Mesenchymal stem cell (in vitro differentiated cells and primary cell): ENCODE measurements around the gene HOXC13.
A peak's percentile ranks its signal among the peaks of the same experiment; 100 is the strongest.

Experiments used
- DNase-seq: peaks from one replicate; pipeline ENCODE4 v3.0.0-alpha.2; 2013
- H2AFZ ChIP-seq: one replicate; pipeline ENCODE4 v1.6.1; 2013; ENCODE audit warnings: low read depth, mild to moderate bottlenecking, control low read depth, inconsistent platforms, low read length, moderate library complexity
- H2AK5ac ChIP-seq: 2 replicates; pipeline ENCODE4 v1.6.1; 2013; ENCODE audit warnings: low read length, moderate library complexity, mild to moderate bottlenecking, inconsistent platforms; ENCODE audit not compliant: severe bottlenecking
- H2BK120ac ChIP-seq: one replicate; pipeline ENCODE4 v1.6.1; 2013; ENCODE audit warnings: low read depth, mild to moderate bottlenecking, inconsistent platforms, low read length, moderate library complexity
- H2BK12ac ChIP-seq, 2 experiments: one replicate each; pipeline ENCODE4 v1.6.1; 2013; ENCODE audit warnings: inconsistent platforms in 2 of 2, low read length in 2 of 2, mild to moderate bottlenecking in 2 of 2, moderate library complexity in 2 of 2, control low read depth in 1 of 2
- H2BK15ac ChIP-seq: one replicate; pipeline ENCODE4 v1.6.1; 2013; ENCODE audit warnings: mild to moderate bottlenecking, low read depth, inconsistent platforms; ENCODE audit not compliant: poor library complexity, severe bottlenecking
- H2BK5ac ChIP-seq: 2 replicates; pipeline ENCODE4 v1.6.1; 2013; ENCODE audit warnings: low read depth, mild to moderate bottlenecking, low read length, control low read depth, inconsistent platforms; ENCODE audit not compliant: poor library complexity, severe bottlenecking
- H3K14ac ChIP-seq, 2 experiments: one replicate each; pipeline ENCODE4 v1.6.1; 2013; ENCODE audit warnings: inconsistent platforms in 2 of 2, low read length in 2 of 2, control low read depth in 1 of 2, mild to moderate bottlenecking in 1 of 2, moderate library complexity in 1 of 2
- H3K18ac ChIP-seq, 2 experiments: one replicate each; pipeline ENCODE4 v1.6.1; 2013; ENCODE audit warnings: inconsistent platforms in 2 of 2, low read length in 2 of 2, control low read depth in 1 of 2, low read depth in 1 of 2, mild to moderate bottlenecking in 1 of 2
- H3K23ac ChIP-seq, 2 experiments: one replicate each; pipeline ENCODE4 v1.6.1; 2013; ENCODE audit warnings: inconsistent platforms in 2 of 2, low read length in 2 of 2, mild to moderate bottlenecking in 2 of 2, moderate library complexity in 2 of 2, control low read depth in 1 of 2
- H3K27ac ChIP-seq: 2 replicates; pipeline ENCODE4 v1.5.1; 2013; ENCODE audit warnings: mild to moderate bottlenecking, moderate library complexity, low read length, control low read depth, inconsistent platforms; ENCODE audit not compliant: poor library complexity, severe bottlenecking
- H3K27me3 ChIP-seq, 2 experiments: 2 replicates each; pipeline versions ENCODE4 v1.6.1 to v1.7.0; 2013; ENCODE audit warnings: low read length in 2 of 2, mild to moderate bottlenecking in 2 of 2, moderate library complexity in 2 of 2, control low read depth in 1 of 2, inconsistent platforms in 1 of 2; ENCODE audit not compliant: control insufficient read depth in 1 of 2, insufficient read depth in 1 of 2
- H3K36me3 ChIP-seq, 2 experiments: 2 replicates each; pipeline versions ENCODE4 v1.6.1 to v1.7.0; 2013; ENCODE audit warnings: low read length in 2 of 2, control low read depth in 1 of 2, inconsistent platforms in 1 of 2, low read depth in 1 of 2, mild to moderate bottlenecking in 1 of 2; ENCODE audit not compliant: insufficient read depth in 2 of 2, control insufficient read depth in 1 of 2
- H3K4ac ChIP-seq, 2 experiments: one replicate each; pipeline ENCODE4 v1.6.1; 2013; ENCODE audit warnings: inconsistent platforms in 2 of 2, low read length in 2 of 2, mild to moderate bottlenecking in 2 of 2, moderate library complexity in 2 of 2, control low read depth in 1 of 2, low read depth in 1 of 2
- H3K4me1 ChIP-seq: 2 replicates; pipeline ENCODE4 v1.6.1; 2013; ENCODE audit warnings: low read depth, low read length, control low read depth; ENCODE audit not compliant: control insufficient read depth, insufficient read depth
- H3K4me2 ChIP-seq: 2 replicates; pipeline ENCODE4 v1.6.1; 2013; ENCODE audit warnings: low read length, mild to moderate bottlenecking, inconsistent platforms; ENCODE audit not compliant: poor library complexity, severe bottlenecking
- H3K4me3 ChIP-seq, 2 experiments: 2 replicates each; pipeline versions ENCODE4 v1.5.1 to v1.7.0; 2013; ENCODE audit warnings: low read length in 2 of 2, mild to moderate bottlenecking in 2 of 2, control low read depth in 1 of 2, low read depth in 1 of 2; ENCODE audit not compliant: insufficient read depth in 1 of 2
- H3K79me1 ChIP-seq: replicated peaks from 2 replicates; pipeline ENCODE4 v1.6.1; 2013; ENCODE audit warnings: mild to moderate bottlenecking, control low read depth, low read length, inconsistent platforms; ENCODE audit not compliant: poor library complexity, severe bottlenecking
- H3K9ac ChIP-seq: 2 replicates; pipeline ENCODE4 v1.7.0; 2013; ENCODE audit warnings: mild to moderate bottlenecking, low read length, moderate library complexity
- H3K9me3 ChIP-seq: 2 replicates; pipeline ENCODE4 v1.7.0; 2013; ENCODE audit warnings: mild to moderate bottlenecking, low read length; ENCODE audit not compliant: control insufficient read depth
- H4K8ac ChIP-seq: one replicate; pipeline ENCODE4 v1.6.1; 2013; ENCODE audit warnings: inconsistent platforms, mild to moderate bottlenecking, low read length, moderate library complexity
- H4K91ac ChIP-seq: one replicate; pipeline ENCODE4 v1.6.1; 2013; ENCODE audit warnings: mild to moderate bottlenecking, low read length, inconsistent platforms
- WGBS: methylation state at CpG from one replicate; pipeline ENCODE4 v1.1.7; 2013; ENCODE audit warnings: mixed read lengths; 5-methylcytosine and 5-hydroxymethylcytosine counted together

HOXC13 gene

GRCh38 chr12:53985994-53986685, 47.5 kb downstream of the HOXC13 start:
- H2AFZ ChIP-seq: no peak overlapping the region
- H3K4ac ChIP-seq: no peak overlapping the region
- peaks cover 28% of the 10 kb centered on the region for H3K4me1 ChIP-seq
- peak overlapping the region in 1 of 2 experiments; percentile 42 for H3K14ac ChIP-seq
- no peak overlapping the region for H2BK15ac ChIP-seq
- 3% methylated on average over 44 of the region's 50 CpGs for WGBS
- H3K18ac ChIP-seq: peak overlapping the region in 1 of 2 experiments; percentile 55
- DNase-seq: no peak
- peak overlapping the region in 1 of 2 experiments; percentile 94 for H3K23ac ChIP-seq
- no peaks in the 10 kb centered on the region for H3K36me3 ChIP-seq
- H3K27me3 ChIP-seq: peaks cover 3 to 32% of the 10 kb centered on the region in 2 experiments
- no peak overlapping the region for H2BK120ac ChIP-seq
- H3K4me2 ChIP-seq: peak overlapping the region; percentile 81
- no peak overlapping the region for H2BK12ac ChIP-seq
- peak overlapping the region; percentile 73 to 92 for H3K4me3 ChIP-seq
- peak overlapping the region; percentile 49 for H2BK5ac ChIP-seq
- peak overlapping the region; percentile 98 for H3K9ac ChIP-seq
- H2AK5ac ChIP-seq: no peak overlapping the region
- peaks cover 4% of the 10 kb centered on the region for H3K79me1 ChIP-seq
- H4K91ac ChIP-seq: peak overlapping the region; percentile 65
- H3K9me3 ChIP-seq: no peaks in the 10 kb centered on the region
- peak overlapping the region; percentile 20 for H4K8ac ChIP-seq
- peak overlapping the region; percentile 58 for H3K27ac ChIP-seq

- Histone ChIP-seq H3K18ac (no peak overlapping the region), H3K27me3 (peaks cover 3 to 26% of the 10 kb centered on the region in 2 experiments), H2AFZ (no peak overlapping the region), H3K27ac (no peak overlapping the region), H3K4me1 (peaks cover 35% of the 10 kb centered on the region), H2BK12ac (no peak overlapping the region), H4K91ac (no peak overlapping the region), H4K8ac (no peak overlapping the region), H3K4ac (no peak overlapping the region), H3K4me2 (peak overlapping the region; percentile 81), H3K23ac (no peak overlapping the region), H3K4me3 (peak overlapping the region; percentile 73 to 92), H3K9ac (peak overlapping the region; percentile 98), H2AK5ac (no peak overlapping the region), H3K36me3 (no peaks in the 10 kb centered on the region), H2BK15ac (no peak overlapping the region), H3K79me1 (peaks cover 4% of the 10 kb centered on the region), H2BK5ac (peak overlapping the region; percentile 35), H3K14ac (no peak overlapping the region), H2BK120ac (no peak overlapping the region), H3K9me3 (no peaks in the 10 kb centered on the region)
- WGBS: 64% methylated on average over 21 of the region's 21 CpGs
- no peak for DNase-seq
Observed at GRCh38 chr12:53986686-53987483, 48.3 kb downstream of the HOXC13 start.

- H3K9ac ChIP-seq: peak overlapping the region; percentile 98
- no peak overlapping the region for H2BK120ac ChIP-seq
- no peak overlapping the region for H4K91ac ChIP-seq
- DNase-seq: no peak
- no peaks in the 10 kb centered on the region for H3K36me3 ChIP-seq
- H3K27me3 ChIP-seq: peaks cover 3 to 19% of the 10 kb centered on the region in 2 experiments
- no peak overlapping the region for H3K27ac ChIP-seq
- H3K4me3 ChIP-seq: peak overlapping the region in 1 of 2 experiments; percentile 92
- no peak overlapping the region for H2BK5ac ChIP-seq
- H4K8ac ChIP-seq: no peak overlapping the region
- H3K9me3 ChIP-seq: no peaks in the 10 kb centered on the region
- no peak overlapping the region for H2AK5ac ChIP-seq
- 55% methylated on average over 3 of the region's 4 CpGs for WGBS
- H3K4ac ChIP-seq: no peak overlapping the region
- H3K14ac ChIP-seq: no peak overlapping the region
- H3K4me2 ChIP-seq: peak overlapping the region; percentile 33
- no peak overlapping the region for H2BK12ac ChIP-seq
- H3K4me1 ChIP-seq: peaks cover 42% of the 10 kb centered on the region
- H3K18ac ChIP-seq: no peak overlapping the region
- H3K79me1 ChIP-seq: peaks cover 4% of the 10 kb centered on the region
- no peak overlapping the region for H2AFZ ChIP-seq
- no peak overlapping the region for H2BK15ac ChIP-seq
- H3K23ac ChIP-seq: no peak overlapping the region
Observed at GRCh38 chr12:53987787-53988230, 49.2 kb downstream of the HOXC13 start.
